Measurements from ENCODE around the gene LTBP1.

GRCh38 chr2:33321236-33321771 lies 374.6 kb downstream of the LTBP1 start:
- TF ChIP-seq CTCF (IDR thresholded peaks at IDR 0.05): no peak
- no peak for TF ChIP-seq POLR2A (IDR thresholded peaks at IDR 0.05)
